AG09309 (cell line): Measurements from ENCODE around the gene KHDRBS2.

Experiments used
- DNase-seq: peaks from one replicate; pipeline ENCODE4 v3.0.0-alpha.2; 2010; ENCODE audit warnings: low read depth
- H3K4me3 ChIP-seq: 2 replicates; pipeline ENCODE4 v1.5.1; 2011; ENCODE audit warnings: mild to moderate bottlenecking, low read depth, low read length, moderate library complexity; ENCODE audit not compliant: control insufficient read depth
- CTCF ChIP-seq: IDR thresholded peaks from 2 replicates; pipeline ENCODE4 v1.5.1; 2011; ENCODE audit warnings: mild to moderate bottlenecking, low read depth, low read length, inconsistent platforms; ENCODE audit not compliant: insufficient read depth, control insufficient read depth; ENCODE audit errors: missing control alignments

Gene KHDRBS2

GRCh38 chr6:61909486-61909885, 376.5 kb downstream of the KHDRBS2 start:
- no peak for DNase-seq
- TF ChIP-seq CTCF, result no peak
- no peak overlapping the region for H3K4me3 ChIP-seq

- TF ChIP-seq CTCF, result no peak
- no peak overlapping the region for H3K4me3 ChIP-seq
- no peak for DNase-seq
These were observed 384.3 kb downstream of the KHDRBS2 start for GRCh38 chr6:61901748-61902147.

- no peak for TF ChIP-seq CTCF
- DNase-seq, result no peak
- no peak overlapping the region for H3K4me3 ChIP-seq
These were observed 391.5 kb downstream of the KHDRBS2 start for GRCh38 chr6:61894536-61894935.

- TF ChIP-seq CTCF, result no peak
- H3K4me3 ChIP-seq, result no peak overlapping the region
- no peak for DNase-seq
These were observed 398.6 kb downstream of the KHDRBS2 start for GRCh38 chr6:61887423-61887822.

GRCh38 chr6:61886608-61887259, 399.3 kb downstream of the KHDRBS2 start:
- no peak for DNase-seq
- H3K4me3 ChIP-seq, result no peak overlapping the region
- TF ChIP-seq CTCF, result no peak

- no peak overlapping the region for H3K4me3 ChIP-seq
- DNase-seq, result no peak
- TF ChIP-seq CTCF, result no peak
These were observed 416.2 kb downstream of the KHDRBS2 start for GRCh38 chr6:61869632-61870400.
